H9 (cell line): Measurements from ENCODE around the gene BRWD1. TPM values are rescaled to one million over a fixed set of nuclear protein-coding genes. Genes with fewer than 3 reads are reported as not detected.

Experiments
- DNase-seq: peaks from one replicate; pipeline ENCODE4 v3.0.0-alpha.2; 2017
- H2AFZ ChIP-seq: one replicate; pipeline ENCODE4 v1.6.1; 2013; ENCODE audit warnings: mild to moderate bottlenecking, low read length, control low read depth, moderate library complexity
- H2AK5ac ChIP-seq: 2 replicates; pipeline ENCODE4 v1.6.1; 2013; ENCODE audit warnings: low read length, control low read depth, mixed read lengths; ENCODE audit not compliant: insufficient read length
- H2BK120ac ChIP-seq: one replicate; pipeline ENCODE4 v1.6.1; 2013; ENCODE audit warnings: low read depth, mild to moderate bottlenecking, low read length, control low read depth, inconsistent platforms; ENCODE audit not compliant: poor library complexity, severe bottlenecking
- H2BK12ac ChIP-seq: 2 replicates; pipeline ENCODE4 v1.6.1; 2013; ENCODE audit warnings: low read length, control low read depth, mixed read lengths, low read depth; ENCODE audit not compliant: insufficient read length
- H2BK15ac ChIP-seq: 2 replicates; pipeline ENCODE4 v1.6.1; 2013; ENCODE audit warnings: low read depth, low read length, control low read depth
- H2BK20ac ChIP-seq: one replicate; pipeline ENCODE4 v1.6.1; 2013; ENCODE audit warnings: low read depth, mild to moderate bottlenecking, low read length, control low read depth, inconsistent platforms; ENCODE audit not compliant: poor library complexity, severe bottlenecking
- H2BK5ac ChIP-seq: 2 replicates; pipeline ENCODE4 v1.6.1; 2013; ENCODE audit warnings: low read length, control low read depth, mixed read lengths; ENCODE audit not compliant: insufficient read length
- H3K14ac ChIP-seq: 2 replicates; pipeline ENCODE4 v1.6.1; 2013; ENCODE audit warnings: low read length, control low read depth; ENCODE audit not compliant: insufficient read depth
- H3K18ac ChIP-seq: 2 replicates; pipeline ENCODE4 v1.6.1; 2013; ENCODE audit warnings: low read depth, mild to moderate bottlenecking, mixed read lengths, low read length, control low read depth; ENCODE audit not compliant: insufficient read length
- H3K23ac ChIP-seq: 2 replicates; pipeline ENCODE4 v1.6.1; 2013; ENCODE audit warnings: low read length, control low read depth, mixed read lengths, low read depth; ENCODE audit not compliant: insufficient read length
- H3K23me2 ChIP-seq: 2 replicates; pipeline ENCODE4 v1.6.1; 2013; ENCODE audit warnings: low read depth, mild to moderate bottlenecking, mixed read lengths, low read length, control low read depth; ENCODE audit not compliant: insufficient read length, poor library complexity, severe bottlenecking
- H3K27ac ChIP-seq: 2 replicates; pipeline ENCODE4 v1.5.1; 2013; ENCODE audit warnings: low read length, control low read depth, mixed read lengths, low read depth; ENCODE audit not compliant: insufficient read length
- H3K27me3 ChIP-seq: 2 replicates; pipeline ENCODE4 v1.6.1; 2013; ENCODE audit warnings: low read length, control low read depth, inconsistent platforms; ENCODE audit not compliant: insufficient read depth
- H3K4ac ChIP-seq: 2 replicates; pipeline ENCODE4 v1.6.1; 2013; ENCODE audit warnings: low read depth, mild to moderate bottlenecking, control low read depth, inconsistent platforms, low read length, moderate library complexity
- H3K4me1 ChIP-seq: 2 replicates; pipeline ENCODE4 v1.6.1; 2013; ENCODE audit warnings: low read length, control low read depth, inconsistent platforms; ENCODE audit not compliant: insufficient read depth
- H3K4me2 ChIP-seq: 2 replicates; pipeline ENCODE4 v1.6.1; 2013; ENCODE audit warnings: low read length, control low read depth, mixed read lengths; ENCODE audit not compliant: insufficient read length, insufficient read depth
- H3K56ac ChIP-seq: 2 replicates; pipeline ENCODE4 v1.6.1; 2013; ENCODE audit warnings: low read depth, mild to moderate bottlenecking, mixed read lengths, low read length, control low read depth; ENCODE audit not compliant: insufficient read length
- H3K79me1 ChIP-seq: 2 replicates; pipeline ENCODE4 v1.6.1; 2013; ENCODE audit warnings: low read depth, mild to moderate bottlenecking, moderate library complexity, low read length, control low read depth, inconsistent platforms; ENCODE audit not compliant: insufficient read depth, poor library complexity, severe bottlenecking
- H3K79me2 ChIP-seq: 2 replicates; pipeline ENCODE4 v1.6.1; 2013; ENCODE audit warnings: low read length, control low read depth, inconsistent platforms; ENCODE audit not compliant: insufficient read depth
- H3K9ac ChIP-seq: 2 replicates; pipeline ENCODE4 v1.6.1; 2013; ENCODE audit warnings: low read length, control low read depth, mixed read lengths; ENCODE audit not compliant: insufficient read length; ENCODE audit errors: extremely low read depth
- H3K9me3 ChIP-seq: one replicate; pipeline ENCODE4 v1.6.1; 2013; ENCODE audit warnings: low read depth, low read length, inconsistent platforms; ENCODE audit not compliant: control insufficient read depth
- H3T11ph ChIP-seq: one replicate; pipeline ENCODE4 v1.6.1; 2013; ENCODE audit warnings: mild to moderate bottlenecking, low read length, control low read depth, inconsistent platforms
- H4K20me1 ChIP-seq: one replicate; pipeline ENCODE4 v1.6.1; 2013; ENCODE audit not compliant: control insufficient read depth, insufficient read length, insufficient read depth
- H4K5ac ChIP-seq: 2 replicates; pipeline ENCODE4 v1.6.1; 2013; ENCODE audit warnings: low read depth, mild to moderate bottlenecking, mixed read lengths, low read length, control low read depth; ENCODE audit not compliant: insufficient read length
- H4K8ac ChIP-seq: replicated peaks from 2 replicates; pipeline ENCODE4 v1.6.1; 2013; ENCODE audit warnings: low read length, control low read depth, mixed read lengths, low read depth; ENCODE audit not compliant: insufficient read length
- H4K91ac ChIP-seq: 2 replicates; pipeline ENCODE4 v1.6.1; 2013; ENCODE audit warnings: low read depth, mild to moderate bottlenecking, moderate library complexity, mixed read lengths, low read length, control low read depth; ENCODE audit not compliant: insufficient read length
- H3K27ac Mint-ChIP-seq, 3 experiments: 2 replicates in 2 of 3; 3 replicates in 1 of 3; pipeline ENCODE4 v1.8.0; 2020 to 2021; ENCODE audit warnings: mixed read lengths in 3 of 3, mild to moderate bottlenecking in 1 of 3, moderate library complexity in 1 of 3
- H3K27me3 Mint-ChIP-seq: 2 replicates; pipeline ENCODE4 v1.8.0; 2021; ENCODE audit warnings: low read depth, mild to moderate bottlenecking, moderate library complexity, mixed read lengths
- H3K36me3 Mint-ChIP-seq, 3 experiments: 2 replicates in 2 of 3; 3 replicates in 1 of 3; pipeline ENCODE4 v1.8.0; 2020 to 2021; ENCODE audit warnings: low read depth in 3 of 3, mixed read lengths in 3 of 3; ENCODE audit not compliant: insufficient read depth in 1 of 3
- H3K4me1 Mint-ChIP-seq, 2 experiments: 2 replicates each; pipeline ENCODE4 v1.8.0; 2020; ENCODE audit warnings: mixed read lengths in 2 of 2
- H3K4me3 Mint-ChIP-seq, 2 experiments: 2 replicates in 1 of 2; 3 replicates in 1 of 2; pipeline ENCODE4 v1.8.0; 2020 to 2021; ENCODE audit warnings: mild to moderate bottlenecking in 2 of 2, mixed read lengths in 2 of 2, moderate library complexity in 1 of 2
- H3K9me3 Mint-ChIP-seq, 2 experiments: 2 replicates in 1 of 2; 3 replicates in 1 of 2; pipeline ENCODE4 v1.8.0; 2020; ENCODE audit warnings: mild to moderate bottlenecking in 2 of 2, mixed read lengths in 2 of 2, moderate library complexity in 1 of 2
- WGBS: extraction: QIAGEN DNeasy Blood & Tissue Kit; methylation state at CpG from one replicate; pipeline ENCODE4 v1.1.7; 2013; ENCODE audit warnings: missing lambda C conversion rate, low lambda C conversion rate, mixed read lengths; ENCODE audit not compliant: insufficient read length; ENCODE audit errors: extremely low coverage; 5-methylcytosine and 5-hydroxymethylcytosine counted together
- total RNA-seq: library from RNA; stranded (reverse); gene quantifications from 2 replicates; pipeline ENCODE4 v1.2.1, GENCODE V29; 2021
- TF ChIP-seq, protein P1 (sequence below): fragments of 200-600 bp; sonication (generic); conservative IDR thresholded peaks from 3 replicates; pipeline ENCODE4 v1.8.0; 2021; ENCODE audit warnings: antibody characterized with exemption, mild to moderate bottlenecking

The BRWD1 gene
- total RNA-seq, 1 experiment from 2014 or later = 48.4 TPM

DNA sequence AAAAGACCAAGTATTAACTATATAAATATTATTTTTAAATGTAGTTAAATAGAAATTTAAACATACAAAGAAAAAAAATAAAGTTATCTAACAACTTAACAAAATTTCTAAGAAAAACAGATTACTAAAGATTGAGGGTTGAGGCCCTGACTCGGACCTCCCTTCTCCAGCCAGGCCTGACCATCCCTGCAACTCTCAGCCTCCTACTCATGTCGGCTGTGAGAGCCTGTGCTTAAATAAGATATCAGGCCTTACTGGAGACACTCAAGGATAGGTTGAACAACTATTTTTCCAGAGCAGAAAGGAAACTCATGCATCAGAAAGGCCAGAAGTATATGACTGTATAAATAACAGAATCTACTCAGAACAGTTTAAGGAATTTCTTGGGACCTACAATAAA is 97.1 kb downstream of the BRWD1 start:
- Histone ChIP-seq H2BK15ac (no peak overlapping the region), H3K56ac (no peak overlapping the region), H3K9ac (no peak overlapping the region), H3K4me2 (no peak overlapping the region), H2BK20ac (no peak overlapping the region), H3T11ph (no peak overlapping the region), H3K23ac (no peak overlapping the region), H3K79me2 (no peaks in the 10 kb centered on the region), H3K18ac (no peak overlapping the region), H2BK5ac (no peak overlapping the region), H3K79me1 (no peaks in the 10 kb centered on the region), H3K23me2 (no peaks in the 10 kb centered on the region), H2AK5ac (no peak overlapping the region), H4K20me1 (no peaks in the 10 kb centered on the region), H3K4ac (no peak overlapping the region), H2BK120ac (no peak overlapping the region), H3K27me3 (no peaks in the 10 kb centered on the region), H4K8ac (no peak overlapping the region), H4K5ac (no peak overlapping the region), H3K4me1 (no peaks in the 10 kb centered on the region), H2BK12ac (no peak overlapping the region), H3K27ac (no peak overlapping the region), H4K91ac (no peak overlapping the region), H2AFZ (no peak overlapping the region), H3K14ac (no peak overlapping the region), H3K9me3 (no peaks in the 10 kb centered on the region)
- Mint-ChIP-seq H3K27me3 (no peaks in the 10 kb centered on the region), H3K36me3 (peaks cover 7 to 57% (median 44%) of the 10 kb centered on the region in 3 experiments; a peak in 6 of 7 replicates), H3K9me3 (no peaks in the 10 kb centered on the region), H3K27ac (peak overlapping the region in 1 of 3 experiments; percentile 62; a peak in 1 of 7 replicates), H3K4me1 (no peaks in the 10 kb centered on the region), H3K4me3 (no peak overlapping the region)
- TF ChIP-seq, protein P1, sequence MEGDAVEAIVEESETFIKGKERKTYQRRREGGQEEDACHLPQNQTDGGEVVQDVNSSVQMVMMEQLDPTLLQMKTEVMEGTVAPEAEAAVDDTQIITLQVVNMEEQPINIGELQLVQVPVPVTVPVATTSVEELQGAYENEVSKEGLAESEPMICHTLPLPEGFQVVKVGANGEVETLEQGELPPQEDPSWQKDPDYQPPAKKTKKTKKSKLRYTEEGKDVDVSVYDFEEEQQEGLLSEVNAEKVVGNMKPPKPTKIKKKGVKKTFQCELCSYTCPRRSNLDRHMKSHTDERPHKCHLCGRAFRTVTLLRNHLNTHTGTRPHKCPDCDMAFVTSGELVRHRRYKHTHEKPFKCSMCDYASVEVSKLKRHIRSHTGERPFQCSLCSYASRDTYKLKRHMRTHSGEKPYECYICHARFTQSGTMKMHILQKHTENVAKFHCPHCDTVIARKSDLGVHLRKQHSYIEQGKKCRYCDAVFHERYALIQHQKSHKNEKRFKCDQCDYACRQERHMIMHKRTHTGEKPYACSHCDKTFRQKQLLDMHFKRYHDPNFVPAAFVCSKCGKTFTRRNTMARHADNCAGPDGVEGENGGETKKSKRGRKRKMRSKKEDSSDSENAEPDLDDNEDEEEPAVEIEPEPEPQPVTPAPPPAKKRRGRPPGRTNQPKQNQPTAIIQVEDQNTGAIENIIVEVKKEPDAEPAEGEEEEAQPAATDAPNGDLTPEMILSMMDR = no peak
- WGBS = no CpG with 5 or more reads among the region's 2 CpGs
- no peak for DNase-seq
